GM12872 (cell line): ENCODE results near the gene SH3BP5.

Experiments
- TF ChIP-seq, protein P1 (sequence below): IDR thresholded peaks from 3 replicates; pipeline ENCODE4 v1.5.1; 2011; ENCODE audit warnings: low read depth, mild to moderate bottlenecking, low read length, moderate library complexity; ENCODE audit not compliant: insufficient read depth

SH3BP5 gene

DNA sequence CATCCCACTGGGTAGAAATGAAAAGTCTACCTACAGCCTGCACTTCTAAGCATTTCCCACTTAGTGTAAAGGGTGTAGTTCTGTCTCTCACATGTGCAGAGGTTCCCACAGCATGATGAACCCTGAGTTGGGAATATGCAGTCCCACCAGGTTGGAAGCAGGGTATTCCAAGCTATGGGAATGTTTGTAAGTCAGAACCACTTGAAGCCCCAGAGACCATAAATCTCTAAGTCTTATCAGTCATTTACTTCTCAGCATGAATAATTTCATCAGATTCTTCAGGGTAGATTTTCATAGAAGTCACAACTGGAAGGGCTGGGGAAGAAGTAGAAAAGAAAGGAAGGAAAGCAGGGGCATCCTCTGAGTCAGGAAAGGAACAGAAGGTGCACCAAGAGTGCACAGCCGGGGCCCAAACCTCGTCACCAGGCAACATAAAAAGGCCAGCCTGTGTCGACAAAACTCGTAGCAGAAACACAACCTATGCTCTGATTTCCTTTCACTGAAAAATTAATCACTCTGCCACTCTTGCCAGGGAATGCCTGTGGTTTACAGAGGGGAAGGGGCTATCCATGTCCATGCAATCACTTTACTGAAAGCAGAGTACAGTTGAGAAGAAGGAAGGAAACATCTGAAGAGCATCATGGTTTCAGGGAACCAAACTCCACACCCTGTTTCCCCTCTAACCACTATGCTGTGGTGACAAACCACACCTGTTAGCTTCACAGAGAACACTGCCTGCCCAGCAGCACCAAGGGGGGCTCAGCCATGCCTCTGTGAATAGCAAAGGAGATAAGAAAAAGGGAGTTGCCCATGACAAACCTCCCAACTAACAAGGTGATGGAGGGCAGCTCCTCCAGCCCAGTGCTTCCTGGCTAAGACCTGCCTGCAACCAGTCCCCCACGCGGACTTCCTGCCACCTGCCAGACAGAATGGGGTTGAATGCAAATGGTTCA is 40.5 kb downstream of the SH3BP5 start:
- TF ChIP-seq, protein P1, sequence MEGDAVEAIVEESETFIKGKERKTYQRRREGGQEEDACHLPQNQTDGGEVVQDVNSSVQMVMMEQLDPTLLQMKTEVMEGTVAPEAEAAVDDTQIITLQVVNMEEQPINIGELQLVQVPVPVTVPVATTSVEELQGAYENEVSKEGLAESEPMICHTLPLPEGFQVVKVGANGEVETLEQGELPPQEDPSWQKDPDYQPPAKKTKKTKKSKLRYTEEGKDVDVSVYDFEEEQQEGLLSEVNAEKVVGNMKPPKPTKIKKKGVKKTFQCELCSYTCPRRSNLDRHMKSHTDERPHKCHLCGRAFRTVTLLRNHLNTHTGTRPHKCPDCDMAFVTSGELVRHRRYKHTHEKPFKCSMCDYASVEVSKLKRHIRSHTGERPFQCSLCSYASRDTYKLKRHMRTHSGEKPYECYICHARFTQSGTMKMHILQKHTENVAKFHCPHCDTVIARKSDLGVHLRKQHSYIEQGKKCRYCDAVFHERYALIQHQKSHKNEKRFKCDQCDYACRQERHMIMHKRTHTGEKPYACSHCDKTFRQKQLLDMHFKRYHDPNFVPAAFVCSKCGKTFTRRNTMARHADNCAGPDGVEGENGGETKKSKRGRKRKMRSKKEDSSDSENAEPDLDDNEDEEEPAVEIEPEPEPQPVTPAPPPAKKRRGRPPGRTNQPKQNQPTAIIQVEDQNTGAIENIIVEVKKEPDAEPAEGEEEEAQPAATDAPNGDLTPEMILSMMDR: no peak

DNA sequence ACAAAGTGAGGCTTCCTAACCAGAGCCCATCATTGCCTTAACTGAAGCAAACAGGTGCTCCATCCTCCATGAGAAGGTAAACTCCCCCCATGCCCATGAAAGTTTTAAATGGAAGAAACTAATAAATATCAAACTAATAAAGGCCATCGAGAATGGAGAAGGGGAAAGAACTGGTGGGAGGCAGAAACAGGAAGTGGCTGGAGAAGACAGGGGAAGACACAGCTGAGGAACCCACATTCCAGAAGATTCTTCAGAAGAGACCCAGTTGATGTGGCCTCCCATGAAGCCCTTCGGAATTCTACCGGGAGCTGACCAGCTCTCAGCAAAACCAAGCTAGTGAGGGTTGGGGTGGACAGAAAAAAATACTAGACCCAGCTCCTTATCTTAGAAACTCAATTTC is 41.6 kb downstream of the SH3BP5 start:
- TF ChIP-seq, protein P1: no peak

DNA sequence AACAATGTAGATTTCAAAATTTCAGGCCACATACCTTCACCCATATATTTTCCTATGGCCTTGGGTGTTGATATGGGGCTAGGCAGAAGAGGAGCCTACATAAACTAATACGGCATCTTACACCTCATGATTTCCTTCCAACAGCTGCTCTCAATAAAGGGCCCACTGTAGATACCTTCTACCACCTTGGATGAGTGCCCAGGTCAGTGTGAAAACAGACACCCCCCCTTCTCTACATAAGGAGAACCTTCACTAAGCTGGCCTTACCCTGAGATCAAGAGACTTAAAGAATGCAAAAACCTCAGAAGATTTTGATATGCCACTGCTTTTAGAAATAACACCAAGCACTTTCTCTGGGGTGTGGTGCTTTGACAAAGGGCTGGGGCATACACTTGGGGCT is 42.7 kb downstream of the SH3BP5 start:
- TF ChIP-seq, protein P1: no peak

DNA sequence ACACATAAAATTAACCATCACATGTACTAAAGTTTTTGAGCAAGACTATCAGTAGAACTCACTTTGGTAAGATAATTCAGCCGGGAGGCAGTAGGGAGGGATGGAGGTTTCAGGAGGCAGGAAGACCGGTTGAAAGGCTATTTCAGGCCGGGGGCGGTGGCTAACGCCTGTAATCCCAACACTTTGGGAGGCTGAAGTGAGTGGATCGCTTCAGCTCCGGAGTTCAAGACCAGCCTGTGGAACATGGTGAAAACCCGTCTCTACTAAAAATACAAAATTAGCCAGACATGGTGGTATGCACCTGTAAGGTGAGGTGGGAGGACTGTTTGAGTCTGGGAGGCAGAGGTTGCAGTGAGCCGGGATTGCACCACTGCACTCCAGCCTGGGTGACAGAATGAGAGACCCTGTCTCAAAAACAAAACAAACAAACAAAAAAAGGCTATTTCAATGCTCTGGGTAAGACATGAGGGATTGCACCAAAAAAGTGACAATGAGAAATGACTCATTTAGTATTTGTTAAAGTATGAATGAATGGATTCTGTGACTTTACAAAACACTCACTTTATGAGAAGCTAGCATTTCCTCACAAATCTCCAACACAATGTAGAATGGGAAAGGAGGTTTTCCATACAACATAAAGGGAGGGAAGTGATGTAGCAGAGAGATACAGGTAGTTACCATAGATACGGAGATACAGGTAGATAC is 43.9 kb downstream of the SH3BP5 start:
- TF ChIP-seq, protein P1: no peak

DNA sequence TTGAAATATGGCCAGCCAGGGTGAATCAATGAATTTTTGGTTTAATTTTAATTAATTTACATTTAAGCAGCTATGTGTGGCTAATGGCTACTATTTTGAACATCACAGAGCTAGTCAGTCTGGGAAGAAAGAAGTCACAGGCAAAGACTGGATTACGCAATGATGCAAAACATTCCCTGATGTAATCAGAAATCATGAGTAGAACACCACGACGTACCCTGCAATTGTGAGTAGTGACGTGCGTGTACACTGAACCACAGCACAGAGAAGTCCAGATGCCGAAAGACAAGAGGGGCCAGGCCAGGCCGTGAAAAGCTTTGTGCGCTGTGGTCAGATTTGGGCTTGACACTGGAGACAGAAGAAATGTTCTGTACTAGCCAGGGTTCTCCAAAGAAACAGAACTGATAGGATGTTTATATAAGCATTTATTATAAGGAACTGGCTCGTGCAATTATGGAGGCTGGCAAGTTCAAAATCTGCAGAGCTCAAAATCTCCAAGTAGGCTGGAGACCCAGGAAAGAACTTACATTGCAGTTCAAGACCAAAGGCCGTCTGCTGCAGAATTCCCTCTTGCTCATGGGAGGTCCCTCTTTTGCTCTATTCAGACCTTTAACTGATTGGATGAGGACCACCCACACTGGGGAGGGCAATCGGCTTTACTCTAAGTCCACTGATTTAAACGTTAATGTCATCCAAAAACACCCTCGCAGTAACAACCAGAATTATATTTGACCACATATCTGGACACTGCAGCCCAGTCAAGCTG is 44.6 kb downstream of the SH3BP5 start:
- TF ChIP-seq, protein P1: no peak

DNA sequence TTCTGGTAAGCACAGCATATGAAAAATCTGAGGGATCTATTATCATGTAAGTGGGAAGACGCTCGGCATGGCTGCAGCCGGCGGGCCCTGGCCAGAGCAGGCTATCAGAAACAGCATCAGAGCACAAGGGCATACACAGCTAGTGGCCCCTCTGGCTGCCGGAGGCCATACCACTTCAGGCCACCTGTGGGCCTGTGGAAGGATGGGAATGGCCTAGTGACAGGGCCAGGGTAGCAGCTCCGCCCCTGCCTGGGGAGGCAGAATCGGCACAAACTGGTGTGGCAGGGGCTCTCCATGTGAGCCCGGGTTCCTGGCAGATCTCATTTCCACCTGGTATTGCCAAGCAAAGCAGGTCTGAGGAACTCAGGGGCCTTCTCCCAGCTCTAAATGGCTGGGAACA is 46.4 kb downstream of the SH3BP5 start:
- TF ChIP-seq, protein P1: no peak

DNA sequence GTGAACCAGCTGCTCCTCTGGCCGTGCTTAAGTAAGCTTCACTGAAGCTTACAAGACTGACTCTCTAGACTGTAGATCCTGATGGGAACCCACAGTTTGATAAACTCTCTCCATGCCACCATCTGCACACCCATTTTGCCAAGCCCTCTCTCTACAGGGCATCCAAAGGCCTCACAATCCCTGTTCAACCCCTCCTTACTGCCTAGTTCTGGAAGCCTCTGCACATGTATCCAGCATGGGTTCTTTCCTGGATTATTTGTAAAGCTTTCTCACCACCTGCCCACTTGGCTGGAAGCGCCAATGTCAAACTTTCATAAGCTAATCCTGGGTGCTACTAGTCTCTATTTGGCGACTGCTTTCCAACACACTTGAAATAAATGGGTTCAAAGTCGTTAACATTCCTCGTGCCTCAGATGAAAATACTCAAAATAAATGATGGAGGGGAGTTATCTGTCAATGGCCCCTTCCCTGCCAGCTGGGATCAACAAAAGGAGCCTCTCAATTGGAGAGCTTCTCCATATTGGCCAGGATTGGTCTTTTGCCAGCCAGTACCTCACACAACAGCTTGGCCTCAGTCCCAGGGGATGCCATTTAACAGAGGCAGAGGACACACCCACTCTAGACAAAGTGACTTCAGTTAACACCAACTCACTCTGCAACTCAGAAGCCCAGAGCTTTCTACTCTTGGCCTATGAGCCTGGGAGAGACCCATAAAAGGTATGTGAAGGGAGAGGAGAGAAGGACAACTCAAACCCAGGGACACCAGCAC is 48.1 kb downstream of the SH3BP5 start:
- TF ChIP-seq, protein P1: no peak
